Tibial nerve (tissue), 4 donors: ENCODE data around the gene SVIL. TPM values are rescaled to one million over a fixed set of nuclear protein-coding genes. Genes with fewer than 3 reads are reported as not detected.

ENCODE experiments used
- DNase-seq, 2 donors: peaks; one replicate each; pipeline ENCODE4 v3.0.0-alpha.2; 2019; ENCODE audit warnings: low spot score in 2 of 2
- H3K27ac ChIP-seq, 4 donors: fragments of 200-600 bp; sonication (generic) in 3 of 4; one replicate each; pipeline ENCODE4 v1.5.1; 2017 to 2019; ENCODE audit warnings: mild to moderate bottlenecking in 1 of 4
- H3K27me3 ChIP-seq, 2 donors: fragments of 200-600 bp; sonication (generic) in 1 of 2; one replicate each; pipeline versions ENCODE4 v1.5.1 to v1.6.0; 2017 to 2019
- H3K36me3 ChIP-seq, 3 donors: fragments of 200-600 bp; sonication (generic); one replicate each; pipeline ENCODE4 v1.5.1; 2018 to 2019
- H3K4me1 ChIP-seq, 4 donors: fragments of 200-600 bp; sonication (generic) in 3 of 4; one replicate each; pipeline ENCODE4 v1.5.1; 2017 to 2019
- H3K4me3 ChIP-seq, 4 donors: fragments of 200-600 bp; sonication (generic) in 3 of 4; one replicate each; pipeline ENCODE4 v1.5.1; 2017 to 2019; ENCODE audit warnings: mild to moderate bottlenecking in 1 of 4, moderate library complexity in 1 of 4
- H3K9me3 ChIP-seq, 4 donors: fragments of 200-600 bp; sonication (generic) in 3 of 4; one replicate each; pipeline ENCODE4 v1.5.1; 2017 to 2019
- CTCF ChIP-seq, 5 experiments: fragments of 200-600 bp in 3 of 5; fragments of 450-650 bp in 2 of 5; sonication (generic) in 3 of 5; IDR thresholded peaks; one replicate each; pipeline ENCODE4 v1.5.1; 2016 to 2019; ENCODE audit warnings: antibody characterized with exemption in 5 of 5, mild to moderate bottlenecking in 3 of 5, moderate library complexity in 2 of 5
- EP300 ChIP-seq, 2 donors: sonication (generic); formaldehyde crosslinking; IDR thresholded peaks; one replicate each; pipeline ENCODE4 v1.6.1; 2017; ENCODE audit warnings: antibody characterized with exemption in 2 of 2, mild to moderate bottlenecking in 1 of 2
- POLR2A ChIP-seq, 2 donors: fragments of 450-650 bp; IDR thresholded peaks; one replicate each; pipeline ENCODE4 v1.6.1; 2017; ENCODE audit warnings: antibody characterized with exemption in 2 of 2, mild to moderate bottlenecking in 2 of 2, moderate library complexity in 2 of 2
- WGBS, 2 donors: methylation state at CpG; one replicate each; pipeline ENCODE4 v1.1.5; 2018; 5-methylcytosine and 5-hydroxymethylcytosine counted together
- total RNA-seq, 4 donors: library from RNA; depleted of rRNA; stranded (reverse); fragments of >200 nt; gene quantifications; one replicate each; pipeline ENCODE4 v1.1.0, GENCODE V29; 2016

The SVIL gene
- total RNA-seq, 4 donors from 2014 or later: 23.6 to 32.0 (median 26.0) TPM

DNA sequence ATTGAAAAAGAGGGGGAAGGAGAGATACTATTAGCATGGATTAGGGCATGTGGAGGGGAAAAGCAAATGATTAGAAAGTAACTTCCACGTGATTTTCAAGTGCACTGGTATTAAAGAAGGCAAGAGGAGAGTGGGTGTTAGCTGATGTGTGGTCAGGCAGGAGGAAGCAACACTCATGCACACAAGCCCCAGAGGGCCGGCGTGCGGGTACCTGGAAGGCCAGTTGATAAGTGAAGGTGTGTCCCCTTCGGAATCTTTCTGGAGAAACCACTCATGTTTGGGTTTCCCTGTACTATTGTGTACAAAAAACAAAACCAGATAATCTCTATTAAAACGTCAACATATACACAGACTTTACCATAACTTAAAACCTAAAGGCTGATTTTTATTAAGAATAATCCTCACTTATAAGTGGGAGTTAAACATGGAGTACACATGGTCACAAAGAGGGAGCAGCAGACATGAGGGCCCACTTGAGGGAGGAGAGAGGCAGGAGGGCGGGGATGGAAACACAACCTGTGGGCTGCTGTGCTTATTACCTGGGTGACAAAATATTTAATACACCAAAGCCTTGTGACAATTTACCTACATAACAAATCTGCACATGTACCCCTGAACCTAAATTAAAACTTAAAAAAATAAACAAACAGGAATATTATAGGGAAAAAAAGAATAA, 98.9 kb downstream of the SVIL start:
- H3K4me1 ChIP-seq: peaks cover 0 to 20% (median 12%) of the 10 kb centered on the region in 4 donors
- H3K9me3 ChIP-seq: no peaks in the 10 kb centered on the region
- H3K27ac ChIP-seq: peak overlapping the region in 3 of 4 donors; percentile 24 to 80 (median 79)
- peaks cover 0 to 4% (median 0%) of the 10 kb centered on the region in 3 donors for H3K36me3 ChIP-seq
- peak overlapping the region in 2 of 4 donors; percentile 1 to 25 for H3K4me3 ChIP-seq
- H3K27me3 ChIP-seq: no peaks in the 10 kb centered on the region
- TF ChIP-seq CTCF (IDR thresholded peaks at IDR 0.05) (peak in 1 of 5 experiments; percentile 15), POLR2A (IDR thresholded peaks at IDR 0.05) (no peak)
- 63 to 65% methylated on average over 7 of the region's 7 CpGs for WGBS, 2 donors
- no peak for DNase-seq

DNA sequence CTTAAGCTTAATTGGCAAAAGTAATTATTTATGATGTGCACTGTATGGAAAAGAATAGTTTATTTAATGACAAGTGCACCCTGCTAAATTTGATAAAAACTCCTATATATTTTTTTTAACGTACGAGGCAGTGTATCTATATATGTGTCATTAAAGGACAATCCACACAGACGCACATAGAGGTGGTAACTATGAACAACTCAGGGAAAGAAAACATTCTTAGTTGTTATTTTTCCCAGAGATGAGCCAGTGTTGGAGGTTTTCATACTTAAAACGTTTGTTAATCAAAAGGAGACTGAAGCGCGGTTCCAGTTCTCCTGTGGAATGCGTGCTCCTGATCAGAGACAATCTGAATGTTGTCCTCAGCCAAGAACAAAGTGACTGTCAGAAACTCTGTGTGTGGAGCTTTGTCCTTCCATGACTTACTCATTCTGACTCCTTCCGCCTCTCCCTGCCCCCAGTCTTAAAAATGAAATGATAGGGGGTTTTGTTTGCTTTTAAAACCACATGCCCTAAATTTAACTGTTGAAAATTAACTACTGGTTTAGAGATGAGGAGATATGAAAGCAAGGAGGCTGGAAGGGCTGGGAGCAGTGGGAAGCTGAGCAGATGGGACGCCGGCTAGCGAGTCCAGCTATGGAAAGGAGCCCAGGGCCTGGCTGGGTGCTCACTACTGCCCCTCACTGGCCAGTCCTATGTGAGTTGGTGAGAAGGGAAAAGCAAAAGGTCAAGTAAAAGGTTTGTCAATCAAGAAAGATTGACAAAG, 99.6 kb downstream of the SVIL start:
- peaks cover 0 to 4% (median 0%) of the 10 kb centered on the region in 3 donors for H3K36me3 ChIP-seq

GRCh38 chr10:29534590-29534989, 100.2 kb downstream of the SVIL start:
- 36 to 48% methylated on average over 2 of the region's 2 CpGs for WGBS, 2 donors
- H3K4me1 ChIP-seq: peaks cover 0 to 20% (median 12%) of the 10 kb centered on the region in 4 donors

More for the DNA sequence above, 99.6 kb downstream of the SVIL start:
- WGBS, 2 donors: 18 to 27% methylated on average over 11 of the region's 11 CpGs
- Histone ChIP-seq H3K4me1 (peaks cover 0 to 20% (median 12%) of the 10 kb centered on the region in 4 donors), H3K27ac (peak overlapping the region in 3 of 4 donors; percentile 24 to 80 (median 79)), H3K9me3 (no peaks in the 10 kb centered on the region), H3K27me3 (no peaks in the 10 kb centered on the region), H3K4me3 (peak overlapping the region in 3 of 4 donors; percentile 1 to 25 (median 8))
- peak; percentile 39 to 54 for DNase-seq
- TF ChIP-seq EP300 (IDR thresholded peaks at IDR 0.05) (peak in 1 of 2 donors; percentile 19), CTCF (IDR thresholded peaks at IDR 0.05) (peak; percentile 46 to 74 (median 57)), POLR2A (IDR thresholded peaks at IDR 0.05) (peak in 1 of 2 donors; percentile 11)

DNA sequence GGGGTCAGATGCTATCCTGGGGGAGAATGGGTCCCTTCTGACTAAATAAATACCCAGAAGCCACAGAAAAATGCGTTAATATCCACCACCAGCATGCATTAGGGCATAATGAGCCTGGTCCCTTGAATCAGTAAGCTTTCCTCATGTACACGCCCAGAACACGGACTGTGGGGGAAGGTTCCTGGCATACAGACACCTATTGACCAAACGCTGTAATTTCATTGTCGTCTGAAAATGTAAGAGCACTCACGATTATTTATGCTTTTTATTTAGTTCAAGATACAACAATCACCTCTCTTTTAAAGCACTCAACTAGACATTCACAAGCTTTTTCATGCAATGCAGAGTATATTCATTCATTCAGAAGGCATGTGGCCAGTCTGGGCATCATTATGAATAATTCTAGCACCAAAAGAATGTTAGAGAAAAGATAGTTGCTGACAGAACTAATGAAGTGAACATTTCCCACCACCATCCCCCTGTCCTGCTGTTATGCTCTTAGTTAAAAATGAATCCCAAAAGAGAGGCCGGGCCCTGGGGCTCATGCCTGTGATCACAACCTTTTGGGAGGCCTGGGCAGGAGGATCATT, 101.0 kb downstream of the SVIL start:
- Histone ChIP-seq H3K4me1 (peaks cover 0 to 20% (median 12%) of the 10 kb centered on the region in 4 donors), H3K27ac (peak overlapping the region in 1 of 4 donors; percentile 80), H3K27me3 (no peaks in the 10 kb centered on the region), H3K9me3 (no peaks in the 10 kb centered on the region), H3K36me3 (peaks cover 0 to 4% (median 0%) of the 10 kb centered on the region in 3 donors), H3K4me3 (no peak overlapping the region)
- TF ChIP-seq CTCF (IDR thresholded peaks at IDR 0.05) (no peak), EP300 (IDR thresholded peaks at IDR 0.05) (no peak), POLR2A (IDR thresholded peaks at IDR 0.05) (no peak)
- 51 to 53% methylated on average over 7 of the region's 7 CpGs for WGBS, 2 donors
- no peak for DNase-seq

More at GRCh38 chr10:29534590-29534989, 100.2 kb downstream of the SVIL start:
- Histone ChIP-seq H3K27me3 (no peaks in the 10 kb centered on the region), H3K4me3 (no peak overlapping the region), H3K36me3 (peaks cover 0 to 4% (median 0%) of the 10 kb centered on the region in 3 donors), H3K9me3 (no peaks in the 10 kb centered on the region), H3K27ac (peak overlapping the region in 3 of 4 donors; percentile 24 to 80 (median 79))
- TF ChIP-seq EP300 (IDR thresholded peaks at IDR 0.05) (no peak), CTCF (IDR thresholded peaks at IDR 0.05) (no peak), POLR2A (IDR thresholded peaks at IDR 0.05) (no peak)
- no peak for DNase-seq
